SK-N-SH treated with all-trans-retinoic acid at 6 μM for 48 hours (cell line): ENCODE data around the gene HOXA13.

Experiments
- ARNTL ChIP-seq: fragments of 450-650 bp; formaldehyde crosslinking; IDR thresholded peaks from 2 replicates; pipeline ENCODE4 v1.5.0; 2020; ENCODE audit warnings: low read depth, mild to moderate bottlenecking, moderate library complexity, borderline replicate concordance
- BACH2 ChIP-seq: fragments of 250-450 bp; sonication (Bioruptor Pico); IDR thresholded peaks from 2 replicates; pipeline ENCODE4 v1.9.0; 2021; ENCODE audit warnings: mild to moderate bottlenecking, borderline replicate concordance
- PATZ1 ChIP-seq: fragments of 250-450 bp; sonication (Bioruptor Pico); IDR thresholded peaks from 2 replicates; pipeline ENCODE4 v1.8.0; 2020; ENCODE audit warnings: mild to moderate bottlenecking, moderate library complexity, borderline replicate concordance
- PPARA ChIP-seq: fragments of 250-450 bp; sonication (Bioruptor Pico); IDR thresholded peaks from 2 replicates; pipeline ENCODE4 v1.5.0; 2020; ENCODE audit warnings: mild to moderate bottlenecking, borderline replicate concordance
- TOX ChIP-seq: fragments of 250-450 bp; sonication (Bioruptor Pico); IDR thresholded peaks from 2 replicates; pipeline ENCODE4 v1.8.0; 2021; ENCODE audit warnings: mild to moderate bottlenecking, moderate library complexity, borderline replicate concordance
- ZC3H10 ChIP-seq: fragments of 250-450 bp; sonication (Bioruptor Pico); IDR thresholded peaks from 2 replicates; pipeline ENCODE4 v1.5.1; 2021; ENCODE audit warnings: mild to moderate bottlenecking, moderate library complexity
- ZFP30 ChIP-seq: fragments of 450-650 bp; formaldehyde crosslinking; IDR thresholded peaks from 2 replicates; pipeline ENCODE4 v1.5.0; 2022; ENCODE audit warnings: mild to moderate bottlenecking, moderate library complexity
- ZNF565 ChIP-seq: fragments of 450-650 bp; formaldehyde crosslinking; conservative IDR thresholded peaks from 2 replicates; pipeline ENCODE4 v1.5.0; 2020; ENCODE audit warnings: low read depth, mild to moderate bottlenecking, moderate library complexity

DNA sequence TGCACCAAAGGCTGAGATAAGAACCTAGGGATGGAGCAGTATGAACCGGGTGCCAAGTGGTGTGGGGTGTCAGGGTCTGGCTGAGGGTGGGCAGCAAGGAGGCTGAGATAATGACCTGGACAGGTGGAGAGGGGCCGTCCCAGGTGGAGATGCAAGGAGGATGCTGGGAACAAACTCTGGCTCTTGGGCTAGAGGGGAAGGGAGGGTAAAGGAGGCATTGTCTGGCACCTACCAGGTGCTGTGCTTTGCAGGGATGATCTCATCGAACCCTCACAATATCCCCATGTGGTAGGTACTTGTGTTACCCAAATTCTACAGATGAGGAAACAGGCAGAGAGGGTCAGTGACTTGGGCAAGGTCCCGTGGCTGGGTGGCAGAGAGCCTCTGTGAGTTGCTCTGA is 19.9 kb upstream of the HOXA13 start:
- TF ChIP-seq ZFP30 (CRISPR knock-in tag) (no peak), ARNTL (CRISPR knock-in tag) (no peak), PATZ1 (CRISPR knock-in tag) (no peak), PPARA (CRISPR knock-in tag) (no peak), ZNF565 (CRISPR knock-in tag) (no peak), BACH2 (CRISPR knock-in tag) (no peak), ZC3H10 (CRISPR knock-in tag) (no peak), TOX (CRISPR knock-in tag) (no peak)
